Activated B cell treated with CpG ODN at 0.5 μM for 24 hours (primary cell): Measurements from ENCODE around the gene PTPN4. TPM values are rescaled to one million over a fixed set of nuclear protein-coding genes. Genes with fewer than 3 reads are reported as not detected.

ENCODE experiments used
- ATAC-seq: fragments of 200-7000 bp; cut with Tn5 transposase; one replicate; pipeline ENCODE4 v1.10.0; 2021; ENCODE audit warnings: low read depth, mild to moderate bottlenecking, moderate library complexity
- CTCF ChIA-PET: fragments of 350-600 bp; sonication (Branson Sonifier 250); formaldehyde crosslinking; loops from one replicate; lab custom pipeline; 2021; ENCODE audit warnings: antibody characterized with exemption; lab: Charles Lee
- POLR2A ChIA-PET: fragments of 350-600 bp; sonication (Branson Sonifier 250); formaldehyde crosslinking; loops from one replicate; lab custom pipeline; 2021; ENCODE audit warnings: antibody characterized with exemption; lab: Charles Lee
- DNase-seq: peaks from one replicate; pipeline ENCODE4 v3.0.0; 2022
- H3K27ac Mint-ChIP-seq: one replicate; pipeline ENCODE4 v1.8.0; 2020; ENCODE audit warnings: mixed read lengths
- H3K27me3 Mint-ChIP-seq: one replicate; pipeline ENCODE4 v1.8.0; 2021; ENCODE audit warnings: mixed read lengths
- H3K36me3 Mint-ChIP-seq: one replicate; pipeline ENCODE4 v1.8.0; 2021; ENCODE audit warnings: low read depth, mixed read lengths
- H3K4me1 Mint-ChIP-seq: one replicate; pipeline ENCODE4 v1.8.0; 2021; ENCODE audit warnings: mixed read lengths
- H3K4me3 Mint-ChIP-seq: one replicate; pipeline ENCODE4 v1.8.0; 2020; ENCODE audit warnings: mild to moderate bottlenecking, mixed read lengths
- H3K9me3 Mint-ChIP-seq: one replicate; pipeline ENCODE4 v1.8.0; 2020; ENCODE audit warnings: mixed read lengths
- intact Hi-C: fragments of 100-400 bp; cut with micrococcal nuclease; formaldehyde crosslinking; loops from one replicate; pipeline ENCODE4 v1.15.1; 2024
- total RNA-seq: library from RNA; stranded (reverse); gene quantifications from 2 replicates; pipeline ENCODE4 v1.2.3, GENCODE V29; 2022
- TF ChIP-seq, protein P1 (sequence below): fragments of 200-600 bp; IDR thresholded peaks from one replicate; pipeline ENCODE4 v1.8.0; 2022; ENCODE audit warnings: antibody characterized with exemption, mild to moderate bottlenecking

Gene PTPN4, protein sequence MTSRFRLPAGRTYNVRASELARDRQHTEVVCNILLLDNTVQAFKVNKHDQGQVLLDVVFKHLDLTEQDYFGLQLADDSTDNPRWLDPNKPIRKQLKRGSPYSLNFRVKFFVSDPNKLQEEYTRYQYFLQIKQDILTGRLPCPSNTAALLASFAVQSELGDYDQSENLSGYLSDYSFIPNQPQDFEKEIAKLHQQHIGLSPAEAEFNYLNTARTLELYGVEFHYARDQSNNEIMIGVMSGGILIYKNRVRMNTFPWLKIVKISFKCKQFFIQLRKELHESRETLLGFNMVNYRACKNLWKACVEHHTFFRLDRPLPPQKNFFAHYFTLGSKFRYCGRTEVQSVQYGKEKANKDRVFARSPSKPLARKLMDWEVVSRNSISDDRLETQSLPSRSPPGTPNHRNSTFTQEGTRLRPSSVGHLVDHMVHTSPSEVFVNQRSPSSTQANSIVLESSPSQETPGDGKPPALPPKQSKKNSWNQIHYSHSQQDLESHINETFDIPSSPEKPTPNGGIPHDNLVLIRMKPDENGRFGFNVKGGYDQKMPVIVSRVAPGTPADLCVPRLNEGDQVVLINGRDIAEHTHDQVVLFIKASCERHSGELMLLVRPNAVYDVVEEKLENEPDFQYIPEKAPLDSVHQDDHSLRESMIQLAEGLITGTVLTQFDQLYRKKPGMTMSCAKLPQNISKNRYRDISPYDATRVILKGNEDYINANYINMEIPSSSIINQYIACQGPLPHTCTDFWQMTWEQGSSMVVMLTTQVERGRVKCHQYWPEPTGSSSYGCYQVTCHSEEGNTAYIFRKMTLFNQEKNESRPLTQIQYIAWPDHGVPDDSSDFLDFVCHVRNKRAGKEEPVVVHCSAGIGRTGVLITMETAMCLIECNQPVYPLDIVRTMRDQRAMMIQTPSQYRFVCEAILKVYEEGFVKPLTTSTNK
- 28.8 and 41.2 TPM in 2 replicates for total RNA-seq

GRCh38 chr2:119759451-119760236, at the start of gene PTPN4:
Gene PTPN4 (plus strand): TSS chr2:119759922. CDS start chr2:119809854, 49,932 bp downstream.
- no peaks in the 10 kb centered on the region for H3K27me3 Mint-ChIP-seq
- H3K36me3 Mint-ChIP-seq = peaks cover 3% of the 10 kb centered on the region
- ChIA-PET CTCF (interaction anchor here (1.1 to 7.8 kb wide), 3 partner anchors 64 to 416 kb away, joined by 3 to 138 read pairs (median 4); no protein-coding TSS in a partner anchor), POLR2A (interaction anchor here (0.6 to 2.4 kb wide), 15 partner anchors 10 to 1771 kb away, joined by 3 to 29 read pairs (median 6); partner anchors contain the start of genes C2orf76, DBI, EPB41L5 and INSIG2)
- H3K4me1 Mint-ChIP-seq = peaks cover 41% of the 10 kb centered on the region
- DNase-seq (peak; percentile 87), ATAC-seq (peak; percentile 93)
- H3K9me3 Mint-ChIP-seq = no peaks in the 10 kb centered on the region
- TF ChIP-seq, protein P1, sequence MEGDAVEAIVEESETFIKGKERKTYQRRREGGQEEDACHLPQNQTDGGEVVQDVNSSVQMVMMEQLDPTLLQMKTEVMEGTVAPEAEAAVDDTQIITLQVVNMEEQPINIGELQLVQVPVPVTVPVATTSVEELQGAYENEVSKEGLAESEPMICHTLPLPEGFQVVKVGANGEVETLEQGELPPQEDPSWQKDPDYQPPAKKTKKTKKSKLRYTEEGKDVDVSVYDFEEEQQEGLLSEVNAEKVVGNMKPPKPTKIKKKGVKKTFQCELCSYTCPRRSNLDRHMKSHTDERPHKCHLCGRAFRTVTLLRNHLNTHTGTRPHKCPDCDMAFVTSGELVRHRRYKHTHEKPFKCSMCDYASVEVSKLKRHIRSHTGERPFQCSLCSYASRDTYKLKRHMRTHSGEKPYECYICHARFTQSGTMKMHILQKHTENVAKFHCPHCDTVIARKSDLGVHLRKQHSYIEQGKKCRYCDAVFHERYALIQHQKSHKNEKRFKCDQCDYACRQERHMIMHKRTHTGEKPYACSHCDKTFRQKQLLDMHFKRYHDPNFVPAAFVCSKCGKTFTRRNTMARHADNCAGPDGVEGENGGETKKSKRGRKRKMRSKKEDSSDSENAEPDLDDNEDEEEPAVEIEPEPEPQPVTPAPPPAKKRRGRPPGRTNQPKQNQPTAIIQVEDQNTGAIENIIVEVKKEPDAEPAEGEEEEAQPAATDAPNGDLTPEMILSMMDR = no peak
- H3K4me3 Mint-ChIP-seq = peak within 1 kb of the TSS; percentile 95
- peak within 1 kb of the TSS; percentile 89 for H3K27ac Mint-ChIP-seq
- intact Hi-C loops = loop anchor here (1.0 to 5.0 kb wide), 13 partner anchors 9 to 1942 kb away; partner anchors contain the start of genes EPB41L5, INSIG2, RALB and TMEM177

DNA sequence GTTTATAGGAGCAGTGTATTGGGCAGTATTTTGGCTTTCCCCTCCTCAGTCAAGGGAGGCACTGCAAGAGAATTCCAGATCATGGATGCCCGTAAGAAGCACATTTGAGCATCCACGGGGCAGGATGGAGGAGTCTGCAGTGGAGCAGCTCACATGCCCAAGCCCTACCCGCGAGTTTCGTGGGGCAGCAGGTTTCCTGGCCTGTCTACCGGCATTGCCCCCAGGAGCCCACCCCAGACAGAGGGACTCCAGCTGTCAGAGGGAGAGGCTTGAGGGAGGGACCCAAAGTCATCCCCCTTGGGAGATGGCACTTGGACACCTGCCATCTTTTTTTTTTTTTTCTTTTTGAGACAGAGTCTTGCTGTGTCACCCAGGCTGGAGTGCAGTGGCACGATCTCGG, 49.4 kb upstream of the PTPN4 start:
- no peaks in the 10 kb centered on the region for H3K36me3 Mint-ChIP-seq
- POLR2A ChIA-PET = no interaction called here
- H3K4me1 Mint-ChIP-seq = no peaks in the 10 kb centered on the region
- peaks cover 2% of the 10 kb centered on the region for H3K27me3 Mint-ChIP-seq
- ATAC-seq (no peak), DNase-seq (no peak)
- TF ChIP-seq, protein P1 = no peak
- intact Hi-C loops = no loop called here
- H3K9me3 Mint-ChIP-seq = no peaks in the 10 kb centered on the region
- CTCF ChIA-PET = no interaction called here
- no peak overlapping the region for H3K27ac Mint-ChIP-seq
- H3K4me3 Mint-ChIP-seq = no peak overlapping the region

- POLR2A ChIA-PET = no interaction called here
- no peak for DNase-seq
- H3K27ac Mint-ChIP-seq = no peak overlapping the region
These were observed 48.4 kb upstream of the PTPN4 start for GRCh38 chr2:119711352-119711751.

GRCh38 chr2:119712571-119712970, 47.2 kb upstream of the PTPN4 start:
- H3K27ac Mint-ChIP-seq = no peak overlapping the region
- intact Hi-C loops = no loop called here

More at GRCh38 chr2:119711352-119711751, 48.4 kb upstream of the PTPN4 start:
- CTCF ChIA-PET = no interaction called here
- H3K36me3 Mint-ChIP-seq = no peaks in the 10 kb centered on the region
- H3K4me3 Mint-ChIP-seq = no peak overlapping the region
- TF ChIP-seq, protein P1 = no peak
- H3K4me1 Mint-ChIP-seq = no peaks in the 10 kb centered on the region
- ATAC-seq = no peak
- no peaks in the 10 kb centered on the region for H3K9me3 Mint-ChIP-seq
- intact Hi-C loops = no loop called here
- peaks cover 2% of the 10 kb centered on the region for H3K27me3 Mint-ChIP-seq

More at GRCh38 chr2:119712571-119712970, 47.2 kb upstream of the PTPN4 start:
- DNase-seq (no peak), ATAC-seq (no peak)
- ChIA-PET CTCF (no interaction called here), POLR2A (no interaction called here)
- Mint-ChIP-seq H3K36me3 (no peaks in the 10 kb centered on the region), H3K27me3 (peaks cover 2% of the 10 kb centered on the region), H3K4me1 (no peaks in the 10 kb centered on the region), H3K9me3 (no peaks in the 10 kb centered on the region), H3K4me3 (no peak overlapping the region)
- TF ChIP-seq, protein P1 = no peak
